ENCODE results near the gene TMEFF1.

TMEFF1 gene

GRCh38 chr9:100443781-100444768 lies 28.9 kb upstream of the TMEFF1 start:
- TF ChIP-seq ZFX (IDR thresholded peaks at IDR 0.05) (no peak), CTCF (conservative IDR thresholded peaks at IDR 0.05) (no peak)
- no peak overlapping the region for H3K27ac ChIP-seq

GRCh38 chr9:100445161-100445902 lies 27.6 kb upstream of the TMEFF1 start:
- TF ChIP-seq CTCF (conservative IDR thresholded peaks at IDR 0.05) (peak; percentile 9; the same call in 1 of the 2 replicates), ZFX (IDR thresholded peaks at IDR 0.05) (no peak)
- no peak overlapping the region for H3K27ac ChIP-seq

- H3K27ac ChIP-seq, result no peak overlapping the region
- TF ChIP-seq ZFX (IDR thresholded peaks at IDR 0.05) (no peak), CTCF (conservative IDR thresholded peaks at IDR 0.05) (no peak)
These were observed 26.9 kb upstream of the TMEFF1 start for GRCh38 chr9:100445903-100446549.

GRCh38 chr9:100447041-100447440 lies 25.9 kb upstream of the TMEFF1 start:
- TF ChIP-seq CTCF (conservative IDR thresholded peaks at IDR 0.05) (no peak), ZFX (IDR thresholded peaks at IDR 0.05) (no peak)
- H3K27ac ChIP-seq, result no peak overlapping the region

GRCh38 chr9:100448266-100448665 lies 24.7 kb upstream of the TMEFF1 start:
- no peak overlapping the region for H3K27ac ChIP-seq
- TF ChIP-seq ZFX (IDR thresholded peaks at IDR 0.05) (no peak), CTCF (conservative IDR thresholded peaks at IDR 0.05) (no peak)

- no peak for TF ChIP-seq ZFX (IDR thresholded peaks at IDR 0.05)
- no peak for TF ChIP-seq CTCF (conservative IDR thresholded peaks at IDR 0.05)
- no peak overlapping the region for H3K27ac ChIP-seq
These were observed 23.5 kb upstream of the TMEFF1 start for GRCh38 chr9:100449420-100449819.

All from C4-2B (cell line).